ENCODE data around the gene TNNI3.

- TF ChIP-seq, protein P1, sequence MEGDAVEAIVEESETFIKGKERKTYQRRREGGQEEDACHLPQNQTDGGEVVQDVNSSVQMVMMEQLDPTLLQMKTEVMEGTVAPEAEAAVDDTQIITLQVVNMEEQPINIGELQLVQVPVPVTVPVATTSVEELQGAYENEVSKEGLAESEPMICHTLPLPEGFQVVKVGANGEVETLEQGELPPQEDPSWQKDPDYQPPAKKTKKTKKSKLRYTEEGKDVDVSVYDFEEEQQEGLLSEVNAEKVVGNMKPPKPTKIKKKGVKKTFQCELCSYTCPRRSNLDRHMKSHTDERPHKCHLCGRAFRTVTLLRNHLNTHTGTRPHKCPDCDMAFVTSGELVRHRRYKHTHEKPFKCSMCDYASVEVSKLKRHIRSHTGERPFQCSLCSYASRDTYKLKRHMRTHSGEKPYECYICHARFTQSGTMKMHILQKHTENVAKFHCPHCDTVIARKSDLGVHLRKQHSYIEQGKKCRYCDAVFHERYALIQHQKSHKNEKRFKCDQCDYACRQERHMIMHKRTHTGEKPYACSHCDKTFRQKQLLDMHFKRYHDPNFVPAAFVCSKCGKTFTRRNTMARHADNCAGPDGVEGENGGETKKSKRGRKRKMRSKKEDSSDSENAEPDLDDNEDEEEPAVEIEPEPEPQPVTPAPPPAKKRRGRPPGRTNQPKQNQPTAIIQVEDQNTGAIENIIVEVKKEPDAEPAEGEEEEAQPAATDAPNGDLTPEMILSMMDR (IDR thresholded peaks at IDR 0.05) = no peak
- no peak for TF ChIP-seq CHD2 (IDR thresholded peaks at IDR 0.05; ENCODE audit: low read length, partially characterized antibody)
- TF ChIP-seq NRF1 (IDR thresholded peaks at IDR 0.05; ENCODE audit: low read depth, low read length) = no peak
- no peak for TF ChIP-seq MAX (IDR thresholded peaks at IDR 0.05; ENCODE audit: low read depth)
- TF ChIP-seq JUND (IDR thresholded peaks at IDR 0.05) = no peak
- TF ChIP-seq NFIC (IDR thresholded peaks at IDR 0.05; ENCODE audit: borderline replicate concordance) = no peak
- TF ChIP-seq REST (IDR thresholded peaks at IDR 0.05; ENCODE audit: low read depth, low read length) = no peak
- no peak for TF ChIP-seq RFX5 (IDR thresholded peaks at IDR 0.05; ENCODE audit: low read length)
- TF ChIP-seq MEF2A (IDR thresholded peaks at IDR 0.05; ENCODE audit: borderline replicate concordance, low read depth) = no peak
- TF ChIP-seq EZH2phosphoT487 (IDR thresholded peaks at IDR 0.05; ENCODE audit: borderline replicate concordance, low read depth) = no peak
- TF ChIP-seq TAF1 (IDR thresholded peaks at IDR 0.05; ENCODE audit: borderline replicate concordance, low read depth, low read length) = no peak
- no peak for TF ChIP-seq GATA2 (CRISPR knock-in tag; IDR thresholded peaks at IDR 0.05)
Observed at GRCh38 chr19:55175117-55175867, 17.8 kb upstream of the TNNI3 start.

Measured in SK-N-SH (cell line).